Loucy (cell line): ENCODE measurements around the gene NAGS.
"Not testable (repeated sequence)": the region's sequence is repeated elsewhere in the genome, so short reads cannot be mapped to it uniquely, and the experiment has no call there.

Experiments
- CTCF ChIP-seq: fragments of 200-600 bp; sonication (generic); conservative IDR thresholded peaks from 2 replicates; pipeline ENCODE4 v1.5.1; 2014; ENCODE audit warnings: mild to moderate bottlenecking, antibody characterized with exemption, low read length
- EZH2phosphoT487 ChIP-seq: fragments of 200-600 bp; IDR thresholded peaks from 2 replicates; pipeline ENCODE4 v1.6.1; 2018; ENCODE audit warnings: antibody characterized with exemption, mild to moderate bottlenecking, moderate library complexity, borderline replicate concordance

GRCh38 chr17:43971436-43971835, 33.0 kb upstream of the NAGS start:
- not testable (repeated sequence) for TF ChIP-seq CTCF, EZH2phosphoT487
